ENCODE measurements around the gene MAFF. TPM values are rescaled to one million over a fixed set of nuclear protein-coding genes. Genes with fewer than 3 reads are reported as not detected.
"Not testable (repeated sequence)": the region's sequence is repeated elsewhere in the genome, so short reads cannot be mapped to it uniquely, and the experiment has no call there.

MAFF gene
- total RNA-seq, 3 donors from 2014 or later: 37.3 to 126 (median 85.5) TPM

DNA sequence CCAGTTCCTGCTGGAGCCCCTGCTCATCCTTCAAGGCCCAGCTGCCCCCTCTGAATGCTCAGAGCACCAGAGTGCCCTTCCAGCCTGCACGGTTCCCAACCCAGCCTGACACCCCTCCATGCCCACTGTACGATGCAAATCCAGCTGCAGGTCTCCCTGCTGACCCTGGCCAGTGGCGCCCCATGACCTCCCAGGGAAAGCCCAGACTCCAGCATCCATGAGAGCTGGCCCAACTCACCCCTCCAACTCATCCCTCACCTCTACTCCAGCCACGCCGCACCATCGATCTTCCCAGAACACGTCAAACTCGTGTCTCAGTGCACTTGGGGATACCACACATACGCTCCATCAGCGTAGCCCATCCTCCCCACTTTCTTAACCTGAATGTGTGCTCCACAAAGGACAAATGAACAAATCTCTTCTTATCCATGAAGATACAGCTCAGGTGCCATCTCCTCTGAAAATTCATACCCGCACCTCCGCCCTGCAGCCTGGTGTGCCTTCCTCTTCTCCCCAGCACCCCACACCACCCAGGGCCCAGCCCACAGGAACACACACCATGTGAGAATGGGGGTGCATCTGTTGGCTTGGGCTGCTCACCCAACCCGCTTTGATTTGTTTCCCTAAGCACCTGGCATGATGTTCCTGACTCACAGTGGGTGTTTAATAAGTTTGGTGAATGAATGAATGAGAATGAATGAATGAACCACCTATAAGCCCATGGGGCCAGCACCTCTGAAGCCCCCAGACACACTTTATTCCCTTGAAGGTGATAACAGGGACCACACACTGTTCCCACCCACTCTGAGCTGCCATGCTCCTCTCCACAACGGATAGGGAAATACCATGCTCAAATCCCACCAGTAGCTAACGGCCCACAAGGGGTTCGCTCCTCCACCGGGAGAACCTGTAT, 26.3 kb upstream of the MAFF start:
- intact Hi-C loops (cut with DNase I; ENCODE audit: low total_unique reads): no loop called here

DNA sequence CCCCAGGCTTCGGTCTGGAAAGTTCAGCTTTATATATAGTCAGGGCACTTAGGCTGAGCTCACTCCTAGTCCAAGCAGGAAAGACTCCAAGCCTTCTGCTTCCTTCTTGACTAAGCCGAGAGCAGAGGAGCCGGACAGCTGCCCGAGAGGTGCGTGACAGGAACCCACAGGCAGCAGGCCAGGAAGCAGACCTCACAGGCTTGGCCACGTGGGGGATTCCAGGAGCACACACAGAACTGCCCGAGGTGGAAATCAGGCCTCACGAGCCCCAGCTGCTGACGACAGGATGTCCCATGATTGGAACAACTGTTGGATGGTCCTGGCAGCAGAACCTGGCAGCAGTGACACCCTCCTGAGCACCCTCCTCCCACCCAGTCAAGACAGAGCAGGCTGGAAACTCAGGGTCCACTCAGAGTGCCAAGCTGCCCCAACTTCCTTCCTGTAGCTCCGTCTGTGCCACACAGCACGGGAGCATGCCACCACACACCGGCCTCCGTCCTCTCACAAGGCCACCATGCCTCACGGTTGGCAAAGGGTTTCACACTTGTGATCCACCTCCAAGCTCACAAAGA, 25.5 kb upstream of the MAFF start:
- Histone ChIP-seq H3K27ac (peak overlapping the region; percentile 96), H3K4me3 (no peak overlapping the region), H3K9me3 (no peaks in the 10 kb centered on the region), H3K36me3 (no peaks in the 10 kb centered on the region), H3K4me1 (peaks cover 19 to 34% of the 10 kb centered on the region in 2 donors), H3K27me3 (no peaks in the 10 kb centered on the region)
- TF ChIP-seq POLR2AphosphoS5 (IDR thresholded peaks at IDR 0.05) (peak; percentile 51 to 84 (median 77)), POLR2A (IDR thresholded peaks at IDR 0.05) (no peak)
- intact Hi-C loops (cut with DNase I; ENCODE audit: low total_unique reads): no loop called here
- peak; percentile 88 to 93 for DNase-seq (ENCODE audit: low spot score in 2 of 2)

More for the DNA sequence above, 26.3 kb upstream of the MAFF start:
- TF ChIP-seq POLR2AphosphoS5 (IDR thresholded peaks at IDR 0.05) (no peak), POLR2A (IDR thresholded peaks at IDR 0.05) (no peak)
- TF ChIP-seq, protein P1, sequence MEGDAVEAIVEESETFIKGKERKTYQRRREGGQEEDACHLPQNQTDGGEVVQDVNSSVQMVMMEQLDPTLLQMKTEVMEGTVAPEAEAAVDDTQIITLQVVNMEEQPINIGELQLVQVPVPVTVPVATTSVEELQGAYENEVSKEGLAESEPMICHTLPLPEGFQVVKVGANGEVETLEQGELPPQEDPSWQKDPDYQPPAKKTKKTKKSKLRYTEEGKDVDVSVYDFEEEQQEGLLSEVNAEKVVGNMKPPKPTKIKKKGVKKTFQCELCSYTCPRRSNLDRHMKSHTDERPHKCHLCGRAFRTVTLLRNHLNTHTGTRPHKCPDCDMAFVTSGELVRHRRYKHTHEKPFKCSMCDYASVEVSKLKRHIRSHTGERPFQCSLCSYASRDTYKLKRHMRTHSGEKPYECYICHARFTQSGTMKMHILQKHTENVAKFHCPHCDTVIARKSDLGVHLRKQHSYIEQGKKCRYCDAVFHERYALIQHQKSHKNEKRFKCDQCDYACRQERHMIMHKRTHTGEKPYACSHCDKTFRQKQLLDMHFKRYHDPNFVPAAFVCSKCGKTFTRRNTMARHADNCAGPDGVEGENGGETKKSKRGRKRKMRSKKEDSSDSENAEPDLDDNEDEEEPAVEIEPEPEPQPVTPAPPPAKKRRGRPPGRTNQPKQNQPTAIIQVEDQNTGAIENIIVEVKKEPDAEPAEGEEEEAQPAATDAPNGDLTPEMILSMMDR (IDR thresholded peaks at IDR 0.05): no peak
- peaks cover 19 to 27% of the 10 kb centered on the region in 2 donors for H3K4me1 ChIP-seq
- H3K27me3 ChIP-seq: no peaks in the 10 kb centered on the region
- no peaks in the 10 kb centered on the region for H3K9me3 ChIP-seq
- H3K36me3 ChIP-seq: no peaks in the 10 kb centered on the region
- peak overlapping the region; percentile 96 for H3K27ac ChIP-seq
- no peak for DNase-seq (ENCODE audit: low spot score in 2 of 2)
- no peak overlapping the region for H3K4me3 ChIP-seq

DNA sequence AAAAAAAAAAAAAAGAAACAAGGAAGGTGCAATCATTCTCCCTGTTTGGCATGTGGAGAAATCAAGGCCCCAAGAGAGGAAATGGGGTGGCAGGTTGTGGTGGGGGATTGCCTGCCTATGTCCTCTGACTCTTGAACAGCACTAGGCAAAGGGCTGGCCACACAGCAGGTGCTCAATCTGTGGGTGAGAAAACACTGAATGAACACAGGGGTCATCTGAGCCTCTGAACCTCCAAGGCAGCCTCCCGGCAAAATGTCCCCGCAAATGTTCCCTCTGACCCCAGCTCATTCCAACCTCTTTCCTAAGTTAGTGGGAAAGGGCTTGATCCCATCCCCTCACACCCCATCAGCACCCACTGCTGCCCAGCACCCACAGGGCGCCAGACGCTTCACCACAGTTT, 24.8 kb upstream of the MAFF start:
- intact Hi-C loops (cut with DNase I; ENCODE audit: low total_unique reads): no loop called here
- Histone ChIP-seq H3K27ac (peak overlapping the region; percentile 96), H3K36me3 (no peaks in the 10 kb centered on the region), H3K4me3 (no peak overlapping the region), H3K4me1 (peaks cover 19 to 34% of the 10 kb centered on the region in 2 donors), H3K9me3 (no peaks in the 10 kb centered on the region), H3K27me3 (no peaks in the 10 kb centered on the region)
- DNase-seq (ENCODE audit: low spot score in 2 of 2): no peak
- TF ChIP-seq POLR2A (IDR thresholded peaks at IDR 0.05) (no peak), POLR2AphosphoS5 (IDR thresholded peaks at IDR 0.05) (no peak)
- TF ChIP-seq, protein P1 (IDR thresholded peaks at IDR 0.05): no peak

DNA sequence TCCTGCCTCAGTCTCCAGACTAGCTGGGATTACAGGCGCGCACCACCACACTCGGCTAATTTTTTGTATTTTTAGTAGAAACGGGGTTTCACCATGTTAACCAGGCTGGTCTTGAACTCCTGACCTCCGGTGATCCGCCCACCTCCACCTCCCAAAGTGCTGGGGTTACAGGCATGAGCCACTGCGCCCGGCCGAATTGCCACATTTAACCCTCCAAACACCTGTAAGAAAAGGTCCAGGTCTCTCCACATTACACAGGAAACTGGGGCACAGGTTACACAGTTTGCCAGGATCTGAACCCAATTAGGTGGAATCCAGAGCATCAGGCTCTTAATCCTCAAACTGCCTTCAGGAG, 24.2 kb upstream of the MAFF start:
- DNase-seq (ENCODE audit: low spot score in 2 of 2): not testable (repeated sequence)

DNA sequence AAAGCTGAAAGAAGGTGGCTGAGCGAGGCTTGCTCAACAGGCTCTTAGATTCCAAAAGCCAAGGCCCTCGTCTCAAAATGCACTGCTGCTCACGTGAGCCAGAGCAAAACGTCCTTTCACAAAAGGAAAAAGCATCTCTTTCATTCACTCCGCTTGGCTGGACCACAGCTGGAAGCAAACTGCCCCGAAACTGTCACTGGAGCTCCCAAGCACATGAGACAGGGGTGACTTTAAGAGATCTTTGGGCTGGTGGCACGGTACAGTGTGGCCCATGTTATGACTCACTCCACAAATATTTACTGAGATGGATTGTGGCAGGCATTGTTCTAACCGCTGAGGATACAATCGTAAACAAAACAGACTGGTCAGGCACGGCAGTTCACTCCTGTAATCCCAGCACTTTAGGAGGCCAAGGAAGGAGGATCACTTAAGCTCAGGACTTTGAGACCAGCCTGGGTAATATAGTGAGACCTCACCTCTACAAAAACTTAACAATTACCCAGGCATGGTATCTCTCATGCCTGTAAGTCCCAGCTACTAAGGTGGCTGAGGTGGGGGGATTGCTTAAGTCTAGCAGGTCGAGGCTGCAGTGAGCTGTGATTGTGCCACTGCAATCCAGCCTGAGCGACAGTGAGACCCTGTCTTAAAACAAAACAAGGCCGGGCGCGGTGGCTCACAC, 23.7 kb upstream of the MAFF start:
- H3K4me1 ChIP-seq: peaks cover 10 to 28% of the 10 kb centered on the region in 2 donors
- H3K27me3 ChIP-seq: no peaks in the 10 kb centered on the region
- intact Hi-C loops (cut with DNase I; ENCODE audit: low total_unique reads): no loop called here
- no peaks in the 10 kb centered on the region for H3K36me3 ChIP-seq
- TF ChIP-seq, protein P1 (IDR thresholded peaks at IDR 0.05): peak in 1 of 3 donors; percentile 9
- TF ChIP-seq POLR2AphosphoS5 (IDR thresholded peaks at IDR 0.05): peak; percentile 52 to 82 (median 71)
- TF ChIP-seq POLR2A (IDR thresholded peaks at IDR 0.05): no peak
- no peaks in the 10 kb centered on the region for H3K9me3 ChIP-seq
- peak; percentile 68 to 87 for DNase-seq (ENCODE audit: low spot score in 2 of 2)
- H3K4me3 ChIP-seq: peak overlapping the region in 1 of 3 donors; percentile 9
- H3K27ac ChIP-seq: peak overlapping the region; percentile 96

More for the DNA sequence above, 24.2 kb upstream of the MAFF start:
- Histone ChIP-seq H3K4me1 (peaks cover 14 to 33% of the 10 kb centered on the region in 2 donors), H3K27ac (peak overlapping the region; percentile 96)
- H3K27me3 ChIP-seq; H3K36me3 ChIP-seq; H3K4me3 ChIP-seq; H3K9me3 ChIP-seq; intact Hi-C loops (cut with DNase I; ENCODE audit: low total_unique reads): not testable (repeated sequence)

DNA sequence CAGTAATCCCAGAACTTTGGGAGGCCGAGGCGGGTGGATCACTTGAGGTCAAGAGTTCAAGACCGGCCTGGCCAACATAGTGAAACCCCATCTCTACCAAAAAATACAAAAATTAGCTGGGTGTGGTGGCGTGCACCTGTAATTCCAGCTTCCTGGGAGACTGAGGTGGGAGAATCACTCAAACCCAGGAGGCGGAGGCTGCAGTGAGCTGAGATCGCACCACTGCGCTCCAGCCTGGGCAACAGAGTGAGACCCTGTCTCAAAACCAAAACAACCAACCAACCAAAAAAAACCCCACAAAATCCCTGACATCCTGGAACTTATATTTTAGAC, 23.2 kb upstream of the MAFF start:
- H3K4me3 ChIP-seq; H3K9me3 ChIP-seq; H3K27me3 ChIP-seq; H3K36me3 ChIP-seq; DNase-seq (ENCODE audit: low spot score in 2 of 2); intact Hi-C loops (cut with DNase I; ENCODE audit: low total_unique reads): not testable (repeated sequence)
- peaks cover 6 to 23% of the 10 kb centered on the region in 2 donors for H3K4me1 ChIP-seq
- peak overlapping the region; percentile 96 for H3K27ac ChIP-seq
